GM12878 (cell line): Measurements from ENCODE around the gene RNF167. TPM values are rescaled to one million over a fixed set of nuclear protein-coding genes. Genes with fewer than 3 reads are reported as not detected.

Source experiments
- ATAC-seq: fragments of 200-7000 bp; cut with Tn5 transposase; 3 replicates; pipeline ENCODE4 v1.9.1; 2020; ENCODE audit warnings: mild to moderate bottlenecking, moderate library complexity
- BruUV-seq: library from RNA; stranded (reverse); fragments of 400-500 nt; replicated peaks from 2 replicates; lab custom pipeline; 2021; lab: Mats Ljungman, UMichigan
- CTCF ChIA-PET: fragments of 300-600 bp; sonication (Branson Sonifier 250); formaldehyde crosslinking; extraction: SDS; loops from one replicate; lab custom pipeline; 2021; ENCODE audit warnings: inconsistent platforms; lab: Yijun Ruan, JAX
- POLR2A ChIA-PET: fragments of 350-600 bp; formaldehyde crosslinking; extraction: SDS; loops from one replicate; lab custom pipeline; 2021; ENCODE audit warnings: inconsistent platforms; lab: Charles Lee
- RAD21 ChIA-PET: fragments of 300-600 bp; sonication (Branson Sonifier 250); formaldehyde crosslinking; loops from one replicate; lab custom pipeline; 2023; ENCODE audit warnings: antibody characterized with exemption; ENCODE audit not compliant: unreplicated experiment; lab: Charles Lee
- SMC1A ChIA-PET: fragments of 300-600 bp; sonication (Branson Sonifier 250); formaldehyde crosslinking; loops from one replicate; lab custom pipeline; 2023; ENCODE audit not compliant: unreplicated experiment, uncharacterized antibody; lab: Charles Lee
- DNase-seq: peaks from one replicate; pipeline ENCODE4 v3.0.0-alpha.2; 2011; ENCODE audit warnings: low read depth, low spot score
- FAIRE-seq: peaks from 3 replicates; lab custom pipeline; 2011; peaks lifted over from hg19 to GRCh38; lab: Jason Lieb, UNC
- H2AFZ ChIP-seq: 2 replicates; pipeline ENCODE4 v1.6.0; 2011; ENCODE audit warnings: low read depth, low read length, control low read depth; ENCODE audit not compliant: control insufficient read depth
- H3K27ac ChIP-seq: 2 replicates; pipeline ENCODE4 v1.5.1; 2011; ENCODE audit warnings: control low read depth; ENCODE audit not compliant: control insufficient read depth, insufficient read depth
- H3K27me3 ChIP-seq, 2 experiments: replicated peaks in 1 of 2; 2 replicates each; pipeline versions ENCODE4 v1.6.0 to v1.6.1; 2011; ENCODE audit warnings: low read length in 1 of 2; ENCODE audit not compliant: control insufficient read depth in 2 of 2, insufficient read depth in 2 of 2
- H3K36me3 ChIP-seq, 2 experiments: 2 replicates each; pipeline ENCODE4 v1.5.1; 2011; ENCODE audit warnings: low read length in 1 of 2; ENCODE audit not compliant: control insufficient read depth in 2 of 2, insufficient read depth in 2 of 2
- H3K4me1 ChIP-seq: 2 replicates; pipeline ENCODE4 v1.6.1; 2011; ENCODE audit warnings: mild to moderate bottlenecking, low read length, moderate library complexity, mixed read lengths; ENCODE audit not compliant: control insufficient read depth, insufficient read depth
- H3K4me2 ChIP-seq: 2 replicates; pipeline ENCODE4 v1.6.0; 2011; ENCODE audit warnings: control low read depth; ENCODE audit not compliant: control insufficient read depth, insufficient read depth
- H3K4me3 ChIP-seq: fragments of 200-600 bp; sonication (generic); 2 replicates; pipeline ENCODE4 v1.5.1; 2016
- H3K79me2 ChIP-seq: 2 replicates; pipeline ENCODE4 v1.6.0; 2011; ENCODE audit warnings: low read length; ENCODE audit not compliant: control insufficient read depth, insufficient read depth
- H3K9ac ChIP-seq: 2 replicates; pipeline ENCODE4 v1.8.0; 2011; ENCODE audit warnings: low read length, control low read depth, mixed read lengths; ENCODE audit not compliant: control insufficient read depth, insufficient read depth
- H3K9me3 ChIP-seq: replicated peaks from 3 replicates; pipeline ENCODE4 v1.5.1; 2011; ENCODE audit warnings: mild to moderate bottlenecking, low read length; ENCODE audit not compliant: control insufficient read depth, insufficient read depth
- H4K20me1 ChIP-seq: 2 replicates; pipeline ENCODE4 v1.6.0; 2011; ENCODE audit not compliant: control insufficient read depth, insufficient read depth
- ATF7 ChIP-seq: fragments of 450-650 bp; IDR thresholded peaks from 2 replicates; pipeline ENCODE4 v1.6.1; 2016; ENCODE audit warnings: low read depth, mild to moderate bottlenecking
- CHD1 ChIP-seq: IDR thresholded peaks from 2 replicates; pipeline ENCODE4 v1.6.1; 2012; ENCODE audit warnings: low read depth, low read length, improper control_type of control experiment
- E4F1 ChIP-seq: fragments of 450-650 bp; IDR thresholded peaks from 2 replicates; pipeline ENCODE4 v1.6.1; 2018; ENCODE audit warnings: borderline replicate concordance, mild to moderate bottlenecking; ENCODE audit not compliant: partially characterized antibody
- GATAD2B ChIP-seq: fragments of 450-650 bp; conservative IDR thresholded peaks from 2 replicates; pipeline ENCODE4 v1.6.1; 2017; ENCODE audit warnings: low read depth, mild to moderate bottlenecking, moderate library complexity
- HCFC1 ChIP-seq: fragments of 150-350 bp; IDR thresholded peaks from 2 replicates; pipeline ENCODE4 v1.6.1; 2014; ENCODE audit warnings: low read length
- IRF5 ChIP-seq: fragments of 450-650 bp; IDR thresholded peaks from 2 replicates; pipeline ENCODE4 v1.6.1; 2017; ENCODE audit warnings: borderline replicate concordance
- NR2C2 ChIP-seq: IDR thresholded peaks from 2 replicates; pipeline ENCODE4 v1.6.1; 2011; ENCODE audit warnings: borderline replicate concordance, low read depth; ENCODE audit not compliant: control insufficient read depth, insufficient read length
- POU2F2 ChIP-seq: IDR thresholded peaks from 3 replicates; pipeline ENCODE4 v1.6.1; 2011; ENCODE audit warnings: low read depth, mild to moderate bottlenecking, low read length, borderline replicate concordance
- RAD21 ChIP-seq: IDR thresholded peaks from 2 replicates; pipeline ENCODE4 v1.6.1; 2011; ENCODE audit warnings: mild to moderate bottlenecking, low read depth, low read length, moderate library complexity; ENCODE audit not compliant: insufficient read depth
- SP1 ChIP-seq: IDR thresholded peaks from one replicate; pipeline ENCODE4 v1.6.1; 2011; ENCODE audit warnings: low read depth, low read length
- SUPT20H ChIP-seq: IDR thresholded peaks from 2 replicates; pipeline ENCODE4 v1.6.1; 2011; ENCODE audit warnings: low read depth, mild to moderate bottlenecking, low read length, moderate library complexity, borderline replicate concordance; ENCODE audit not compliant: control insufficient read depth
- WRNIP1 ChIP-seq: IDR thresholded peaks from 2 replicates; pipeline ENCODE4 v1.6.1; 2011; ENCODE audit warnings: low read depth, low read length, improper control_type of control experiment, borderline replicate concordance
- YY1 ChIP-seq: IDR thresholded peaks from 2 replicates; pipeline ENCODE4 v1.6.1; 2011; ENCODE audit warnings: low read depth, mild to moderate bottlenecking, low read length
- ZBTB11 ChIP-seq: fragments of 450-650 bp; formaldehyde crosslinking; IDR thresholded peaks from 2 replicates; pipeline ENCODE4 v1.5.0; 2022; ENCODE audit warnings: mild to moderate bottlenecking, missing genetic modification characterization
- ZNF274 ChIP-seq: IDR thresholded peaks from one replicate; pipeline ENCODE4 v1.8.0; 2011; ENCODE audit not compliant: insufficient read length, insufficient read depth
- ZNF622 ChIP-seq: fragments of 450-650 bp; IDR thresholded peaks from 2 replicates; pipeline ENCODE4 v1.6.1; 2017; ENCODE audit warnings: mild to moderate bottlenecking, inconsistent platforms
- WGBS: methylation state at CpG from one replicate; pipeline ENCODE4 v1.1.6; 2016; ENCODE audit warnings: low lambda C conversion rate; ENCODE audit not compliant: insufficient replicate concordance, insufficient coverage; ENCODE audit errors: missing lambda C conversion rate; 5-methylcytosine and 5-hydroxymethylcytosine counted together
- in situ Hi-C: fragments of 300-500 bp; cut with MboI; formaldehyde crosslinking; loops from 9 replicates; pipeline ENCODE4 v1.14.3; 2018; ENCODE audit warnings: mixed read lengths
- intact Hi-C: fragments of 100-400 bp; cut with micrococcal nuclease; formaldehyde crosslinking; loops from one replicate; pipeline ENCODE4 v1.14.2; 2022; ENCODE audit not compliant: unreplicated experiment
- polyA plus RNA-seq, 11 experiments: library from polyadenylated mRNA; depleted of rRNA in 4 of 11; unstranded in 6 of 11; stranded (reverse) in 5 of 11; fragments of >200 nt; fragmentation: Nextera tagmentation in 4 of 11; fragmentation: Illumina TruSeq in 1 of 11; extraction: Ambion mirVana in 4 of 11; extraction: Trizol in 1 of 11; gene quantifications; 1 replicate in 1 of 11; 2 replicates in 10 of 11; pipeline versions ENCODE4 v1.2.1 to v1.2.3, GENCODE V29; 2011 to 2016; ENCODE audit warnings: inconsistent platforms in 2 of 11, missing spikeins in 2 of 11, low read depth in 1 of 11
- total RNA-seq, 4 experiments: library from RNA; depleted of rRNA in 3 of 4; stranded (reverse); fragments of >200 nt in 3 of 4; fragmentation: Illumina TruSeq in 1 of 4; extraction: Trizol in 1 of 4; gene quantifications; 2 replicates each; pipeline versions ENCODE4 v1.2.1 to v1.2.3, GENCODE V29; 2013 to 2021

Gene RNF167
- total and polyA plus RNA-seq, 10 of the 15 experiments (the other 5 are each of a cell fraction or from before 2014, with no cell fraction given): 33.6 to 147 (median 57.6) TPM

GRCh38 chr17:4934173-4934979 is 5.7 kb upstream of the RNF167 start:
- peaks cover 16% of the 10 kb centered on the region for H3K79me2 ChIP-seq
- intact Hi-C loops: no loop called here
- WGBS: 27% methylated on average over 14 of the region's 14 CpGs
- peaks cover 4 to 14% of the 10 kb centered on the region in 2 experiments; a peak in 3 of 4 replicates for H3K36me3 ChIP-seq
- DNase-seq (no peak), ATAC-seq (peak; percentile 80), FAIRE-seq (no peak)
- POLR2A ChIA-PET: interaction anchor here (0.7 to 1.3 kb wide), 2 partner anchors 21 to 198 kb away, joined by 3 read pairs; no protein-coding TSS in a partner anchor
- peaks cover 32% of the 10 kb centered on the region for H3K4me1 ChIP-seq
- H4K20me1 ChIP-seq: no peaks in the 10 kb centered on the region
- H3K9me3 ChIP-seq: no peaks in the 10 kb centered on the region
- CTCF ChIA-PET: interaction anchor here (0.6 to 1.3 kb wide), 3 partner anchors 25 to 1501 kb away, joined by 3 to 5 read pairs (median 4); partner anchors contain the start of gene SPAG7
- H3K4me2 ChIP-seq: peak overlapping the region; percentile 56
- no peaks in the 10 kb centered on the region for H3K27me3 ChIP-seq
- RAD21 ChIA-PET: interaction anchor here (0.5 to 1.2 kb wide), 2 partner anchors 33 to 83 kb away, joined by 3 to 4 read pairs; partner anchors contain the start of gene SPAG7
- no TSS peak for BruUV-seq
- no peak overlapping the region for H3K9ac ChIP-seq
- H3K4me3 ChIP-seq: peak overlapping the region; percentile 42; the same call in 1 of the 2 replicates
- in situ Hi-C loops: no loop called here
- no peak overlapping the region for H3K27ac ChIP-seq
- H2AFZ ChIP-seq: no peak overlapping the region
- SMC1A ChIA-PET: interaction anchor here (1.2 kb wide), 1 partner anchor 32 kb away, joined by 3 read pairs; no protein-coding TSS in a partner anchor
- no peak for TF ChIP-seq SUPT20H
- TF ChIP-seq SP1: no peak
- TF ChIP-seq ZNF622: no peak
- TF ChIP-seq GATAD2B: peak; percentile 28; the same call in 1 of the 2 replicates
- TF ChIP-seq RAD21: peak; percentile 24; the same call in 1 of the 2 replicates
- no peak for TF ChIP-seq ZBTB11 (CRISPR knock-in tag)
- no peak for TF ChIP-seq CHD1
- no peak for TF ChIP-seq IRF5
- no peak for TF ChIP-seq ATF7
- no peak for TF ChIP-seq POU2F2
- TF ChIP-seq NR2C2: no peak
- TF ChIP-seq YY1: 0 out of 2 replicates have a peak, but pooled peaks have one; percentile 20
- TF ChIP-seq ZNF274: no peak
- no peak for TF ChIP-seq WRNIP1
- TF ChIP-seq HCFC1: no peak
- TF ChIP-seq E4F1: no peak
